ENCODE data around the gene ZNF684.

- TF ChIP-seq CTCF (IDR thresholded peaks at IDR 0.05) = peak; percentile 34 to 54 (median 34)
- no peak for TF ChIP-seq EP300 (IDR thresholded peaks at IDR 0.05)
Measured at GRCh38 chr1:40532844-40533424, 1.5 kb downstream of the ZNF684 start.

Data from gastroesophageal sphincter (tissue), 3 donors.